ENCODE measurements around the gene IQCF5. TPM values are rescaled to one million over a fixed set of nuclear protein-coding genes. Genes with fewer than 3 reads are reported as not detected.

Gene IQCF5
- total RNA-seq, 1 experiment from 2014 or later = not detected

DNA sequence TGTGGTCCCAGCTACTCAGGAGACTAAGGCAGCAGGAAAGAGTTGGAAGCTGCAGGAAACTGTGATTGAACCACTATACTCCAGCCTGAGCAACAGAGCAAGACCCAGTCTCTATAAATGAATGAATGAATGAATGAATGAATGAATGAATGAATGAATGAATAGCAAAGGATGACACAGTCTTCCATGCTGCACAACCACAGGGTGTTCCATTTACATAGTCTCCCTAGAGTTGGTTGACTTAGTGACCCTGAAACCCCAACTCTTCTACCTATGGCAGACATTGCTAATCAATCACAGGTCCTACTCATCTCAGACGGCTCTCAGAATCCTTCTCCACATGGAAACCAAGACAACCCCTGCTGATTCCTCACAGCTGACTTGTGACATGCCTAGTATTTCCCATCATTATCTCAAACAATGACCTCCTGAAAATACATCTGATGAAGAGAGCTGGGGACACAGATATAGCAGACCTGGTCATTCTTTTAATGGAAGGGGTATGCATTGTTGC is 2.1 kb downstream of the IQCF5 start:
- intact Hi-C loops (cut with micrococcal nuclease) = no loop called here
- TF ChIP-seq, protein P1, sequence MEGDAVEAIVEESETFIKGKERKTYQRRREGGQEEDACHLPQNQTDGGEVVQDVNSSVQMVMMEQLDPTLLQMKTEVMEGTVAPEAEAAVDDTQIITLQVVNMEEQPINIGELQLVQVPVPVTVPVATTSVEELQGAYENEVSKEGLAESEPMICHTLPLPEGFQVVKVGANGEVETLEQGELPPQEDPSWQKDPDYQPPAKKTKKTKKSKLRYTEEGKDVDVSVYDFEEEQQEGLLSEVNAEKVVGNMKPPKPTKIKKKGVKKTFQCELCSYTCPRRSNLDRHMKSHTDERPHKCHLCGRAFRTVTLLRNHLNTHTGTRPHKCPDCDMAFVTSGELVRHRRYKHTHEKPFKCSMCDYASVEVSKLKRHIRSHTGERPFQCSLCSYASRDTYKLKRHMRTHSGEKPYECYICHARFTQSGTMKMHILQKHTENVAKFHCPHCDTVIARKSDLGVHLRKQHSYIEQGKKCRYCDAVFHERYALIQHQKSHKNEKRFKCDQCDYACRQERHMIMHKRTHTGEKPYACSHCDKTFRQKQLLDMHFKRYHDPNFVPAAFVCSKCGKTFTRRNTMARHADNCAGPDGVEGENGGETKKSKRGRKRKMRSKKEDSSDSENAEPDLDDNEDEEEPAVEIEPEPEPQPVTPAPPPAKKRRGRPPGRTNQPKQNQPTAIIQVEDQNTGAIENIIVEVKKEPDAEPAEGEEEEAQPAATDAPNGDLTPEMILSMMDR (IDR thresholded peaks at IDR 0.05 in 2 of 3, conservative IDR thresholded peaks at IDR 0.05 in 1 of 3; ENCODE audit: borderline replicate concordance in 1 of 3, insufficient read depth in 1 of 3, low read depth in 2 of 3, low read length in 2 of 3) = no peak
- TF ChIP-seq SIN3A (IDR thresholded peaks at IDR 0.05; ENCODE audit: low read depth) (no peak), EZH2phosphoT487 (IDR thresholded peaks at IDR 0.05; ENCODE audit: borderline replicate concordance) (no peak), FOSL1 (IDR thresholded peaks at IDR 0.05; ENCODE audit: low read depth) (no peak), POLR2A (IDR thresholded peaks at IDR 0.05; ENCODE audit: borderline replicate concordance, extremely low read depth, insufficient read depth, insufficient read length) (no peak), ZNF274 (IDR thresholded peaks at IDR 0.05; ENCODE audit: low read depth, low read length) (no peak), JUND (IDR thresholded peaks at IDR 0.05) (no peak), CBX3 (IDR thresholded peaks at IDR 0.05; ENCODE audit: low read depth) (no peak), ZFX (IDR thresholded peaks at IDR 0.05) (no peak), EZH2 (IDR thresholded peaks at IDR 0.05) (no peak), YY1 (IDR thresholded peaks at IDR 0.05; ENCODE audit: extremely low read depth, insufficient replicate concordance, low read depth, low read length) (no peak), POLR2AphosphoS5 (IDR thresholded peaks at IDR 0.05; ENCODE audit: low read depth, low read length) (no peak), TCF7L2 (IDR thresholded peaks at IDR 0.05; ENCODE audit: borderline replicate concordance, extremely low read depth, insufficient read depth, insufficient read length) (no peak), ELF1 (IDR thresholded peaks at IDR 0.05; ENCODE audit: borderline replicate concordance, low read depth) (no peak), EGR1 (IDR thresholded peaks at IDR 0.05; ENCODE audit: low read depth) (no peak), SRF (IDR thresholded peaks at IDR 0.05; ENCODE audit: low read depth) (no peak)
- TF ChIP-seq, protein P2, sequence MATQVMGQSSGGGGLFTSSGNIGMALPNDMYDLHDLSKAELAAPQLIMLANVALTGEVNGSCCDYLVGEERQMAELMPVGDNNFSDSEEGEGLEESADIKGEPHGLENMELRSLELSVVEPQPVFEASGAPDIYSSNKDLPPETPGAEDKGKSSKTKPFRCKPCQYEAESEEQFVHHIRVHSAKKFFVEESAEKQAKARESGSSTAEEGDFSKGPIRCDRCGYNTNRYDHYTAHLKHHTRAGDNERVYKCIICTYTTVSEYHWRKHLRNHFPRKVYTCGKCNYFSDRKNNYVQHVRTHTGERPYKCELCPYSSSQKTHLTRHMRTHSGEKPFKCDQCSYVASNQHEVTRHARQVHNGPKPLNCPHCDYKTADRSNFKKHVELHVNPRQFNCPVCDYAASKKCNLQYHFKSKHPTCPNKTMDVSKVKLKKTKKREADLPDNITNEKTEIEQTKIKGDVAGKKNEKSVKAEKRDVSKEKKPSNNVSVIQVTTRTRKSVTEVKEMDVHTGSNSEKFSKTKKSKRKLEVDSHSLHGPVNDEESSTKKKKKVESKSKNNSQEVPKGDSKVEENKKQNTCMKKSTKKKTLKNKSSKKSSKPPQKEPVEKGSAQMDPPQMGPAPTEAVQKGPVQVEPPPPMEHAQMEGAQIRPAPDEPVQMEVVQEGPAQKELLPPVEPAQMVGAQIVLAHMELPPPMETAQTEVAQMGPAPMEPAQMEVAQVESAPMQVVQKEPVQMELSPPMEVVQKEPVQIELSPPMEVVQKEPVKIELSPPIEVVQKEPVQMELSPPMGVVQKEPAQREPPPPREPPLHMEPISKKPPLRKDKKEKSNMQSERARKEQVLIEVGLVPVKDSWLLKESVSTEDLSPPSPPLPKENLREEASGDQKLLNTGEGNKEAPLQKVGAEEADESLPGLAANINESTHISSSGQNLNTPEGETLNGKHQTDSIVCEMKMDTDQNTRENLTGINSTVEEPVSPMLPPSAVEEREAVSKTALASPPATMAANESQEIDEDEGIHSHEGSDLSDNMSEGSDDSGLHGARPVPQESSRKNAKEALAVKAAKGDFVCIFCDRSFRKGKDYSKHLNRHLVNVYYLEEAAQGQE (IDR thresholded peaks at IDR 0.05; ENCODE audit: low read depth) = no peak
- TF ChIP-seq, protein P3, sequence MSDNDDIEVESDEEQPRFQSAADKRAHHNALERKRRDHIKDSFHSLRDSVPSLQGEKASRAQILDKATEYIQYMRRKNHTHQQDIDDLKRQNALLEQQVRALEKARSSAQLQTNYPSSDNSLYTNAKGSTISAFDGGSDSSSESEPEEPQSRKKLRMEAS (IDR thresholded peaks at IDR 0.05) = no peak
- Histone ChIP-seq H4K20me1 (ENCODE audit: insufficient read depth) (no peaks in the 10 kb centered on the region), H3K9me2 (ENCODE audit: insufficient read depth) (no peaks in the 10 kb centered on the region), H3K9ac (ENCODE audit: low read length) (no peak overlapping the region), H3K27ac (ENCODE audit: low read depth, low read length) (no peak overlapping the region), H3K36me3 (ENCODE audit: control insufficient read depth in 1 of 2, insufficient read depth in 2 of 2, low read length in 2 of 2) (no peaks in the 10 kb centered on the region), H3K79me2 (ENCODE audit: insufficient read depth, low read length) (no peaks in the 10 kb centered on the region), H3K4me1 (ENCODE audit: control insufficient read depth in 1 of 2, insufficient read depth in 2 of 2, low read length in 2 of 2) (peaks cover 0 to 12% of the 10 kb centered on the region in 2 experiments; a peak in 2 of 4 replicates), H3K4me2 (ENCODE audit: low read length) (no peak overlapping the region), H3K4me3 (replicated peaks in 1 of 2; ENCODE audit: low read depth in 1 of 2, low read length in 2 of 2) (no peak overlapping the region), H2AFZ (ENCODE audit: low read depth, low read length, poor library complexity, severe bottlenecking) (no peak overlapping the region), H3K9me3 (ENCODE audit: control insufficient read depth in 1 of 2, insufficient read depth in 1 of 2, low read depth in 1 of 2, low read length in 2 of 2) (no peaks in the 10 kb centered on the region), H3K27me3 (ENCODE audit: insufficient read depth, low read length) (no peaks in the 10 kb centered on the region)
- ChIA-PET CTCF (no interaction called here), RAD21 (ENCODE audit: low non-redundant PET in 1 of 2, low total read pairs in 2 of 2, uncharacterized antibody in 2 of 2, unreplicated experiment in 2 of 2) (no interaction called here), POLR2A (no interaction called here)
- DNase-seq (ENCODE audit: low read depth, low spot score) = no peak
- ATAC-seq = no peak
- BruUV-seq (replicated peaks) = no TSS peak
